Measurements from ENCODE around the gene CIITA. TPM values are rescaled to one million over a fixed set of nuclear protein-coding genes. Genes with fewer than 3 reads are reported as not detected.
A peak's percentile ranks its signal among the peaks of the same experiment; 100 is the strongest.
"Not testable (repeated sequence)": the region's sequence is repeated elsewhere in the genome, so short reads cannot be mapped to it uniquely, and the experiment has no call there.

Gene CIITA, protein sequence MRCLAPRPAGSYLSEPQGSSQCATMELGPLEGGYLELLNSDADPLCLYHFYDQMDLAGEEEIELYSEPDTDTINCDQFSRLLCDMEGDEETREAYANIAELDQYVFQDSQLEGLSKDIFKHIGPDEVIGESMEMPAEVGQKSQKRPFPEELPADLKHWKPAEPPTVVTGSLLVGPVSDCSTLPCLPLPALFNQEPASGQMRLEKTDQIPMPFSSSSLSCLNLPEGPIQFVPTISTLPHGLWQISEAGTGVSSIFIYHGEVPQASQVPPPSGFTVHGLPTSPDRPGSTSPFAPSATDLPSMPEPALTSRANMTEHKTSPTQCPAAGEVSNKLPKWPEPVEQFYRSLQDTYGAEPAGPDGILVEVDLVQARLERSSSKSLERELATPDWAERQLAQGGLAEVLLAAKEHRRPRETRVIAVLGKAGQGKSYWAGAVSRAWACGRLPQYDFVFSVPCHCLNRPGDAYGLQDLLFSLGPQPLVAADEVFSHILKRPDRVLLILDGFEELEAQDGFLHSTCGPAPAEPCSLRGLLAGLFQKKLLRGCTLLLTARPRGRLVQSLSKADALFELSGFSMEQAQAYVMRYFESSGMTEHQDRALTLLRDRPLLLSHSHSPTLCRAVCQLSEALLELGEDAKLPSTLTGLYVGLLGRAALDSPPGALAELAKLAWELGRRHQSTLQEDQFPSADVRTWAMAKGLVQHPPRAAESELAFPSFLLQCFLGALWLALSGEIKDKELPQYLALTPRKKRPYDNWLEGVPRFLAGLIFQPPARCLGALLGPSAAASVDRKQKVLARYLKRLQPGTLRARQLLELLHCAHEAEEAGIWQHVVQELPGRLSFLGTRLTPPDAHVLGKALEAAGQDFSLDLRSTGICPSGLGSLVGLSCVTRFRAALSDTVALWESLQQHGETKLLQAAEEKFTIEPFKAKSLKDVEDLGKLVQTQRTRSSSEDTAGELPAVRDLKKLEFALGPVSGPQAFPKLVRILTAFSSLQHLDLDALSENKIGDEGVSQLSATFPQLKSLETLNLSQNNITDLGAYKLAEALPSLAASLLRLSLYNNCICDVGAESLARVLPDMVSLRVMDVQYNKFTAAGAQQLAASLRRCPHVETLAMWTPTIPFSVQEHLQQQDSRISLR
- total RNA-seq = 0.19 and 0.93 TPM in 2 replicates

DNA sequence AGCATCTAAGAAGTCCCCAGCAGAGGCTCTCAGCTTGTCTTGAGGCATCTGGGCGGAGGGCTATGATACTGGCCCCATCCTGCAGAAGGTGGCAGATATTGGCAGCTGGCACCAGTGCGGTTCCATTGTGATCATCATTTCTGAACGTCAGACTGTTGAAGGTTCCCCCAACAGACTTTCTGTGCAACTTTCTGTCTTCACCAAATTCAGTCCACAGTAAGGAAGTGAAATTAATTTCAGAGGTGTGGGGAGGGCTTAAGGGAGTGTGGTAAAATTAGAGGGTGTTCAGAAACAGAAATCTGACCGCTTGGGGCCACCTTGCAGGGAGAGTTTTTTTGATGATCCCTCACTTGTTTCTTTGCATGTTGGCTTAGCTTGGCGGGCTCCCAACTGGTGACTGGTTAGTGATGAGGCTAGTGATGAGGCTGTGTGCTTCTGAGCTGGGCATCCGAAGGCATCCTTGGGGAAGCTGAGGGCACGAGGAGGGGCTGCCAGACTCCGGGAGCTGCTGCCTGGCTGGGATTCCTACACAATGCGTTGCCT lies at the start of gene CIITA:
TSS of gene CIITA (plus strand) at position 404 of the 543 bp plus-strand sequence. CDS start at position 533, 129 bp downstream.
- DNase-seq (ENCODE audit: extremely low read depth, low read depth, low spot score) = no peak

DNA sequence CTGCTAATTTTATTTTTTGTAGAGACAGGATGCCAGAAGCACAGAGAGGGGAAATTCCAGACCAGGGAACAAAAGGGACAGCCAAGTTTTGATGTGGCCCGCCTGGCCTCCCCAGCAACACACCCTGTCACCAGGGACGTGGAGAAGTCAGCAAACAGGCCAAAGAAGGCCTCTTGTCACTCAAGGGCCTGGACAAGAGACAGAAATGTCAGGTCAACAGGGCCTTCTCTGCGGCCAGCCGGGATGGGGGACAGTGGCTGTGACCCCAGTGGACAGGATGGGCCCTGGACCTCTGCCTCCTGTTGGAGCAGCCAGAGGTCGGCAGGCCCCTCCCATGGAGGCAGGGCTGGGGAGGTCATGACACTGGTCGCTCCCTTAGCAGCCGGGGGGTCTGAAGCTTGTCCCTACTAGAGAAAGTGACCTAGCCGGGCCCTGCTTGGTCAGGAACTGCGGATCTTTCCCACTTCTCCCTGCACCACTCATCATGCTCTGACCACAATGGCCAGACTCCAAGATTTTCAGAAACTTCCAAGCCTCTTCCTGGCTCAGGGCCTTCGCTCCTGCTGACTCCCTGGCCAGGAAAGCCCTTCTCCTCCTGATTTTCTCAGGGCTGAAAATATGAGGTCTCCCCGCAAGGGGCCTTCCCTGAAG lies 49.2 kb upstream of the CIITA start:
- DNase-seq (ENCODE audit: extremely low read depth, low read depth, low spot score) = no peak

DNA sequence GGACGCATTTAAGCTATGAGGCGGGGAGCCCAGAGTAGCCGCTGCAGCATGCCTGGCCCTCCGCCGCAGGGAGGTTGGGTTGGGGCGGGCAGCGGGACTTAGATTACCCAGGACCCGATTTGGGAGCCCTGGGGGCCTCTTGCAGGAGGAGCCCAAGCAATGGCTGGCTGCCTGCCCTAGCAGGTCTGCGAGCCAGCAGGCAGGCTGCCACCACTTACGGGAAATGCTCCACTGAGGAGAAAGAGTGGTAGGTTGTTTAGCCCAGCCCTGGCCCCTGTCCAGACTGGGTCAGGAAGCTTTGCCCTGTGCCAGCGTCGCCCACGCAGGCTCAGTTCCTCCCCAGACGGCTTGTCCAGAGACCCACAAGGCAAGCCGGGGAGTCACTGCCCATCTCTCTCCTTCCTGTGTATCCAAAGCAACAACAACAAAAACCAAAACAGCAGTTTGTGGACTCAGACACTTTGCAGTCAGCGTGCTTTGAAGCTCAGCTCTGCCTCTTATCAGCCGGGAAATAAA lies 48.1 kb upstream of the CIITA start:
- DNase-seq (ENCODE audit: extremely low read depth, low read depth, low spot score) = peak; percentile 41

DNA sequence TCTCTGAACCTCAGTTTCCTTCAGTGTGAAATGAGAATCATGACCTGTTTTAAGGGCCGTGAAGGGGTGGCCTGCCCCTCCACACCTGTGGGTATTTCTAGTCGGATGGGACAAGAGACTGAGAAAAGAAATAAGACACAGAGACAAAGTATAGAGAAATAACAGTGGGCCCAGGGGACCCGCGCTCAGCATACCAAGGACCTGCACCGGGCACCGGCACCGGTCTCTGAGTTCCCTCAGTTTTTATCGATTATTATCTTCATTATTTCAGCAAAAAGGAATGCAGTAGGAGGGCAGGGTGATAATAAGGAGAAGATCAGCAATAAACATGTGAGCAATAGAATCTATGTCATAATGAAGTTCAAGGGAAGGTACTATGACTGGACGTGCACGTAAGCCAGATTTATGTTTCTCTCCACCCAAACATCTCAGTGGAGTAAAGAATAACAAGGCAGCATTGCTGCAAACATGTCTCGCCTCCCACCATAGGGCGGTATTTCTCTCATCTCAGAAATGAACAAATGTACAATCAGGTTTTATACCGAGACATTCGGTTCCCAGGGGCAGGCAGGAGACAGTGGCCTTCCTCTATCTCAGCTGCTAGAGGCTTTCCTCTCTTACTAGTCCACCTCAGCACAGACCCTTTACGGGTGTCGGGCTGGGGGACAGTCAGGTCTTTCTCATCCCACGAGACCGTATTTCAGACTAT lies 47.5 kb upstream of the CIITA start:
- DNase-seq (ENCODE audit: extremely low read depth, low read depth, low spot score) = not testable (repeated sequence)

DNA sequence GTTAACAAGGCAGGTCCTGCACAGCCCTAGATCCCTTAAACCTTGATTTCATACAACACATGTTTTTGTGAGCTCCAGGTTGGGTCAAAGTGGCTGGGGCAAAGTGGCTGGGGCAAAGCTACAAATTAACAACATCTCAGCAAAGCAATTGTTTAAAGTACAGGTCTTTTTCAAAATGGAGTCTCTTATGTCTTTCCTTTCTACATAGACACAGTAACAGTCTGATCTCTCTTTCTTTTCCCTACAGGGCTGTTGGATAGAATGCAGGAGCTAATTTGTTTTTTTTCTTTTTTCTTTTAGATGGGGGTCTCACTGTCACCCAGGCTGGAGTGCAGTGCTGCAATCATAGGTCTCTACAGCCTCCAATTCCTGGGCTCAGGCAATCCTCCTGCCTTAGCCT lies 46.8 kb upstream of the CIITA start:
- not testable (repeated sequence) for DNase-seq (ENCODE audit: extremely low read depth, low read depth, low spot score)

DNA sequence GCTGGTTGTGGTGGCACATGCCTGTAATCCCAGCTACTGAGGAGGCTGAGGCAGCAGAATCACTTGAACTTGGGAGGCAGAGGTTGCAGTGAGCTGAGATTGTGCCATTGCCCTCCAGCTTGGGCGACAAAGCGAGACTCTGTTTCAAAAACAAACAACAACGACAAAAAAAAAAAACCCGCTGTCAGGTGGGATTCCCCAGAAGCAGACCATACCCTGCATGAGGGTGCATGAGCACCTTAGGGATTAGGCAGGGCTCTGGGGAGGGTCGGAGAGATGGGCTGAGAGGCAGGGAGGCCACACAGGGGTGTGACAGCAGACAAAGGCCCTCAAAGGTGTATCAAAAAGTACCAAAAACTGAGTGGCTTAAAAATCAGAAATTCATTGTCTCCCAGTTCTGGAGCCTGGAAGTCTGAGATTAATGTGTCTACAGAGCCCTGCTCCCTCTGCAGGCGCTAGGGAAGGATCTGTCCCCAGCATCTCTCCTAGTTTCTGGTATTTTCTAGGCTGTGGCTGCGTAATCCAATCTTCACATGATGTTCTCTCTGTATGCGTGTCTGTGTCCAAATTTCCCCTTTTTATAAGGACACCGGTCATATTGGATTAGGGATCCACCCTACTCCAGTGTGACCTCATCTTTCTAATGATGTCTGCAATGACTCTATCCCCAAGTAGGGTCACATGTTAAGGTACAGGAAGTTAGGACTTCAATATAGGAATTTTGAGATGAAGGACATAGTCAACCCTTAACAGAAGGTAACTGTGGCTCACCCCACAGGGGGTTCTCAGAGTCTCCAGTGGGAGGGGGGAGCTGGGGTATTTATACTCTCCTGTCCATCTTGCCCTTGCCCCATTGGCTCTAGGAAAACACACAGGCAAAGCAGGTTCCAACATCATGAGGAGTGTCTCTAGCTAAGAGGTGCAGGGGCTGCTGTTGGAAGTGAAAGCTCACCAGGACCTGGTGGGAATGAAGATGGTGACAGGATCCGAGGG lies 44.8 kb upstream of the CIITA start:
- DNase-seq (ENCODE audit: extremely low read depth, low read depth, low spot score) = no peak

DNA sequence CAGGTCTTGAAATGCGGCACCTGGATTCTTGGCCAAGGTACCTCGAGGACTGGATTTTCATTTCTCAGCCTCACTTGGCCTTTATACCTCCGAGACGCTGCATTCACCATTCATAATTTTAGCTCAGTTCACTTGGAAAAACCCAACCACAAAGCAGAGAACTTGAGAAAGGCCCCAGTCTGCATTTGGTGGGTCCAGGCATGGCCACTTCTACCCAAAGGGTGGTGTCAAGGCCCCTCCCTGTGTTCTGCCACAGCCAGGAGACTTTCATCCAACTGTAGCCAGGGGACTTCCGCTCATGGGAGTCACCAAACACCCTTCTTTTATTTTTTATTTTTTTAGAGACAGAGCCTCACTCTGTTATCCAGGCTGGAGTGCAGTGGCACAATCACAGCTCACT lies 43.7 kb upstream of the CIITA start:
- DNase-seq (ENCODE audit: extremely low read depth, low read depth, low spot score) = no peak

DNA sequence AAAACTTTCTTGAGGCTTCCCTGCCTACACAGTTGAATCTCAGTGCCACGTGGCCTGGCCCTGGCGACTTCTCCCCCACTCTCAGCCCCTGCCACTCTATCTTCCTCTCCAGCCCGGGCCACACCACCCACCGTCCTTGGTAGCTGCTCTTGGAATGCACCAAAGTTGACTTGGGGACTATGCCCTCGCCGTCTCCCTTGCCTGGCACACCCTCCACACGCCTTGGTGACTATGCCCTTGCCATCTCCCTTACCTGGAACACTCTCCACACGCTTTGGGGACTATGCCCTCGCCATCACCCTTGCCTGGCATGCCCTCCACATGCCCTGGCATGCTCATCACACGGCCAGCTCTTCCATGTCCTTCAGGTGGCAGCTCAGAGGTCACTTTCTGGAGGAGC lies 42.9 kb upstream of the CIITA start:
- no peak for DNase-seq (ENCODE audit: extremely low read depth, low read depth, low spot score)

DNA sequence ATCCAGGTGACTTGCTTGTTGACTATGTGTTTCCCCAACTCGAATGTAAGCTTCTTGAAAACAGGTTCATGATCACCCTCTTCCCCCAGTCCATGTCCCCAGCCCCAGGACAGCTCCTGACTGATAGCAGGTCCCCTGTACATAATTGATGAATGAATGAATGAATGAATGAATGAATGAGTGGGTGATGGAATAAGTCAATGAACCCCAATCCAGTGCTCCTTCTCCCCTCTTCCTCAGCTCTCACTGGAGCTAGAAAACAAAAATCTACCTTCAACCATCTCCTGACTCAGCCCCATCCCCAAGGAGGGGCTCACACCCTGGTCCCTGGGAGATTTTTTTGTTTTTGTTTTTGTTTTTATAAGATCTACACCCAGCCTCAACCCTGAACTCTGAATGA lies 42.2 kb upstream of the CIITA start:
- DNase-seq (ENCODE audit: extremely low read depth, low read depth, low spot score) = no peak

DNA sequence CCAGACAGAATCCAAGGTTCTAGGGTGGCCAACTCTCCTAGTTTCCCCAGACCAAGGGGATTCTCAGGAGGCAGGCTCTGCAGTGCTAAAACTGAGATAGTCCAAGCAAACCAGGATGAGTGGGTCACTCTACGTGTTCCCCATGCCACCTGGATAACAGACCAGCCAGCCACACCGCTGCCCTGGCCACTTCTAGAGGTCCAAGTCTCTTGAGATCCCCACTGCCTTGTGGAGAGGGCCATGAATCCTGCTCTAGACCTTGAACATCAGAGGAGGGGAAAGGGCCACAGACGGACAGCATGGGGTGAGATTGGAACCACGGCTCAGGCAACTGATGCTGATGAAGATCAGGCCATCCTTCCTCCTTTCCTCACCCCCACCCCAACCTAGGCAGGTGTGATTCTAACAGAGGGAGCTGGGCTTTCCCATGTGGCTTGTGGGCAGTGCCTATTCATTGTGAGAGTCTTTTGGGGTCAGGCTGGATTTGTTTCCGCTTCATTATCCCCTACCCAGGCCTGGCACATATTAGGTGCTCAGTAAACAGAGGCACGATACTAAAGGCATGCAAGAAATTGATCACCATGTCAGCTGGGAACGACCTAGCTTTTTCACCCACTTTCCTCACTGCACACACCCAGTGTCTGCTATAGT lies 41.6 kb upstream of the CIITA start:
- DNase-seq (ENCODE audit: extremely low read depth, low read depth, low spot score) = no peak

DNA sequence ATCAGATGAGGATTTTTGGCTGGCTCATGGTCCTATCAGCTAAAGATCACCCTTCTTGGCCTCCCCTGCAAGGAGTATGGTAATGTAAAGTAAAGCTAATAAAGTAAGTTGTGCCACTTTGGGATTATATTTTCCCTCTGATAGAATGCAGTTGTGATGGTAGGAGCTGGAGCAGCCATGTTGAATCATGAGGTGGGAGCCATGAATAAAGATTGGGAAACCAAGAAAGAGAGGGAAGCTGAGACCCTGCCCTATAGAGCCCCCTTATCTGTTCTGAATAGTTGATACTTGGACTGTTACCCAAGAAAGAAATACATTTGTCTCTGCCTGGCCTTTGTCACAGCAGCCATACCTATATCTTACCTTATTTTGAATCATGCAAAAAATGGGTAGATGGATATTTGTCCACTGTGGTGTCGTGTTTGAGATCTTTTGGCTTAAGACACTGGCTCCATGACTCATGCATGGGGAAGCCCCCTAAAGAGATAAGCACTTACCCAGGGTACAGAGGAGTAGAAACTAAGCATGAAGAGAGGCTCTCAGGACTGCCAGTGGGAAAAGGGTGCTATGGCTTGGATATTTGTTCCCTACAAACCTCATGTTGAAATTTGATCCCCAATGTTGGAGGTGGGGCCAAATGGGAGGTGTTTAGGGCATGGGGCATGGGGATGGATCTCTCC lies 40.7 kb upstream of the CIITA start:
- DNase-seq (ENCODE audit: extremely low read depth, low read depth, low spot score) = no peak

DNA sequence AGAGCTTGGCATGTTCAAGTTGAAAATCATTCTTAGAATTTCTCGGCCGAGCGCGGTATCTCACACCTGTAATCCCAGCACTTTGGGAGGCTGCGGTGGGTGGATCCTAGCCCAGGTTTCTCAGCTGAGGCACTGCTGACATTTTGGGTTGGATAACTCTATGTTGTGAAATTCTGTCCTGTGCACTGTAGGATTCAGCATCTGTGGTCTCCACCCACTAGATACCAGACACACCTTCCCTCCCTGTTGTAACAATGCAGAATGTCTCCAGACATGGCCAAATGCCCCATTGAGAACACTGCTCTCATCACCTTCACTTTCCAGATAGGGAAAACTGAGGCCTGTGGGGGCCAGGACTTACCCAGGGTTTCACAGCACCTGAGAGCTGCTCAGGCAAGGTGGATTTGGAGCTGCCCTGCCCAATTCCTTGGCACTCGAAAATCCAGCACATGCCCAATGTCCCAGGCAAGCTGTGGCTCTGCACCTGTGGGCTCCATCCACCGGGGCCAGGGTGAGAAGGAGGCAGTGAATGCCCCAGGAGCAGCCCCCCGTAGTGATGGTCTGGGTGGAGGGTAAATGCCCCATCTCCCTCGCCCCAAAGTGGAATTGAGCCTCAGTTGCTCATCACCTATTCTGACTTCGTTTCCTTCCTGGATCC lies 38.3 kb upstream of the CIITA start:
- DNase-seq (ENCODE audit: extremely low read depth, low read depth, low spot score) = no peak

DNA sequence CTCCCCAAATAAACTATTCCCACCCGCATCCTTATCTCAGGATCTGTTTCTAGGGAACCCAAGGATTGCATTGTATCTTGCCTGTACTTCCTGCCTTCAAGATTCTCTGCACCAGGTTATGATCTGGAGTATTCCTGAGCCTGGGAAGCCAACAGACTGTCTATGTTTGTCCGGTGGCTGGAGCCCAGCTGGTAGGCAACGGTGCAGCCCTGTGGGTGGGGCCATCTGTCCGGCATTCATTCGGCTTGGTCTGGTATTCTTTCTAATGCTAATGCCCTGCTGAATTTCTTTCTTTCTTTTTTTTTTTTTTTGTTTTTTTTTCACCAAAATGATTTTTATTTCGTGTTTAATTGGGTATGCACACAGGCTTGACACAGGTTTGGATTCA lies 37.7 kb upstream of the CIITA start:
- no peak for DNase-seq (ENCODE audit: extremely low read depth, low read depth, low spot score)

DNA sequence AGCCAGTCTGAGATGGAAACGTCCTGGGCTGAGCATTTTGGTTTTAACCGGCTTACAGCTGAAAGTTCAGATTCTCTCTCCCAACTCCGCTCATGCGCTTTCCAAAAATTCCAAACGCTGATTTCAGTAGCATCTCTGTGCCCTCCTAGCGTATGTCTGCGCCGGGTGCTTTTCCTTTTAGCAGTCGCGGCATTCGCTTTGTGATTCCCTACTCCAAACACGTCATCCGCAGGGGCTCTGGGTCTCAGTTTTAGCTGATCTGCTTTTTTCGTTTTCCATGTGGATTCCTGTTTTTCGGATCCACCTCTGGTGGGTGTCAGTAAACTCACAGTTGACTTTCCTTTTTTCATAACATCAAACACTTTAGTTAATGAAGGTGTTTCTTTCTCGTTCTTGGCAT lies 36.3 kb upstream of the CIITA start:
- DNase-seq (ENCODE audit: extremely low read depth, low read depth, low spot score) = no peak

DNA sequence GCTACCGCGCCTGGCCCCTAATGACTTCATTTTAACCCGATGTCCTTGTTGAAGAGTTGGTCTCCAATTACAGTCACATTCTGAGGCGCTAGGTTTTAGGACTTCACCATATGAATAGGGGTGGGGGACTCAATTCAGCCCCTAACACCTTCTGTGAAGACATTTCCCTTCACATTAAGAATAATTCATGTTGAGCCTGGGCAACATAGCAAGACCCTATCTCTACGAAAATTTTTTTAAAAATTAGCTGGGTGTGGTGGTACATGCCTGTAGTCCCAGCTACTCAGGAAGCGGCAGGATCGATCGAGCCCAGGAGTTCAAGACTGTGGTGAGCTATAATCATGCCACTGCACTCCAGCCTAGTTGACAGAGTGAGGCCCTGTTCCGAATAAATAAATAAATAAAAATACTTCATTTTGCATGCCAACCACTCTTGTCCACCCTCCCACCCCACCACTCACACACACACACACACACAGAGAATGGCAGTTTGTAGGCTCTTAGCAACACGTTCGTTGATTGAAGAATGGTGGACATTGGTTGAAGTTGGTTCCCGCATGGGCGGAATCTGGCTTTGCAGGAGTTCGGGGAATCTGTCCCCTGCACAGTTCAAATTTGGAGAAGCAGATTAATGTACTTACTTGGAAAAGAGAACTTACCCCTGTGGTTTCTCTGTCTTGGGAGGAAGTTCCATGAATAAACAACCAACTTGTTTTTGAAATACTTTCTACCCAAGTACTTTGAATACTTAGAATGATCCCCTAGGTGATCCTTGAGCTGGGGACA lies 30.6 kb upstream of the CIITA start:
- no peak for DNase-seq (ENCODE audit: extremely low read depth, low read depth, low spot score)

DNA sequence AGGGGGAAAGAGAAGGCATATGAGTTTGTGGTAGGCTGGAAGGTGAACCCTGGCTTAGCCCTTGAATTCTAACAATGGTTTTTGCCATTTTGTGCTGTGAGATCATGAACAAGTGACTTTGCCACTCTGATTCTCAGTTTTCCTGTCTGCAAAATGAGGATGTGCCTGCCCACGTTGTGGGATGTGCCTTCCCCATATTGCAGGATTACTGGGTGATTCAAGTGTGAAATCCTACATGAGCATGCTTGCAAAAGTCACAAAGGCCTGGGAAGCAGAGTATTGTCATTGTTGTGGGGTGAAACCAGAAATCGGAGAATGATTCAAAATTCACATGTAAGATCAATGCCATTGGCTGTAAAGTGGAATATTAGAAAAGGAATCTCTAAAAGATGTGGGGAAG lies 29.8 kb upstream of the CIITA start:
- no peak for DNase-seq (ENCODE audit: extremely low read depth, low read depth, low spot score)
